Retinal pigment epithelial cell (primary cell): Measurements from ENCODE around the gene PLCD3.

Source experiments
- DNase-seq: peaks from one replicate; pipeline ENCODE4 v3.0.0-alpha.2; 2010; ENCODE audit warnings: low read depth
- H3K4me3 ChIP-seq: 2 replicates; pipeline ENCODE4 v1.5.1; 2011; ENCODE audit warnings: mild to moderate bottlenecking, low read length, control low read depth, moderate library complexity
- TF ChIP-seq, protein P1 (sequence below): conservative IDR thresholded peaks from 2 replicates; pipeline ENCODE4 v1.5.1; 2011; ENCODE audit warnings: low read depth, low read length, control low read depth, inconsistent platforms

The PLCD3 gene

DNA sequence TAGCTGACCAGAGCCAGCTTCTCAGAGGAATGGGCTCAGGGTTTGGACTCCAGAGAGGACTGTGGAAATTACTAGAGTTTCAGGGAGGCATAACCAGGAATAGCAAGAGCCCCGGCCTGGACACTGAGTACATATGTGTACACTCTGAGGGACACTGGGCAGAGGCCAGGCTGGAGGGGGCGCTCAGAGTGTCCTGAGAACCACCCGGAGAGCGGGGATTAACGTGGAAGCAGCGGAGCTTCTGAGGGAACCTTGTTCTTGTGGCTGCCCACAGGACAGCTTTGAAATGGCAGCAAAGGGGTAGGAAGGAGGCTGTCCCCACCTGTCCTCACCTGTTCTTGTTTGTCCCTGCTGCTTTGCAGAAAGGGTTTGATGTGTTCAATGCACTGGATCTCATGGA is 27.8 kb downstream of the PLCD3 start:
- no peak for DNase-seq
- no peak overlapping the region for H3K4me3 ChIP-seq
- TF ChIP-seq, protein P1, sequence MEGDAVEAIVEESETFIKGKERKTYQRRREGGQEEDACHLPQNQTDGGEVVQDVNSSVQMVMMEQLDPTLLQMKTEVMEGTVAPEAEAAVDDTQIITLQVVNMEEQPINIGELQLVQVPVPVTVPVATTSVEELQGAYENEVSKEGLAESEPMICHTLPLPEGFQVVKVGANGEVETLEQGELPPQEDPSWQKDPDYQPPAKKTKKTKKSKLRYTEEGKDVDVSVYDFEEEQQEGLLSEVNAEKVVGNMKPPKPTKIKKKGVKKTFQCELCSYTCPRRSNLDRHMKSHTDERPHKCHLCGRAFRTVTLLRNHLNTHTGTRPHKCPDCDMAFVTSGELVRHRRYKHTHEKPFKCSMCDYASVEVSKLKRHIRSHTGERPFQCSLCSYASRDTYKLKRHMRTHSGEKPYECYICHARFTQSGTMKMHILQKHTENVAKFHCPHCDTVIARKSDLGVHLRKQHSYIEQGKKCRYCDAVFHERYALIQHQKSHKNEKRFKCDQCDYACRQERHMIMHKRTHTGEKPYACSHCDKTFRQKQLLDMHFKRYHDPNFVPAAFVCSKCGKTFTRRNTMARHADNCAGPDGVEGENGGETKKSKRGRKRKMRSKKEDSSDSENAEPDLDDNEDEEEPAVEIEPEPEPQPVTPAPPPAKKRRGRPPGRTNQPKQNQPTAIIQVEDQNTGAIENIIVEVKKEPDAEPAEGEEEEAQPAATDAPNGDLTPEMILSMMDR = no peak

DNA sequence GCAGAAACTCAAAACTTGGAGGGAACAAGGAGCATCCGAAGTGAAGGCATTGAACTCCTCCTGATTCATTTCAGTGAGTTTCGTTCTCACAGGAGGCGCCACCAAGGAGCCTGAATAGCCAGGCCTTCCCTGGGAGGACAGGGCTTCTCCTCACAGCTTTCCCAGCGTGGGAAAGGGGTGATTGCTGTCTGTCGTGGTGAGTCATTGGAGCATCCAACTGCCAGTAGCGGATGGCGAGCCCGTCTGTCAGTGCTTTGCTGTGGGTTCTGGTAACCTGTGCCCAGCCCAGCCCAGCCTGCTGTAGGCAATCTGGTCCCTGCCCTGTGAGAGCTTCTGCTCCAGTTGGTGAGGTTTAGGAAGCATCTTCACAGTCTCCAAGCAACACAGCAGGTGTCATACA is 28.3 kb downstream of the PLCD3 start:
- DNase-seq = no peak
- TF ChIP-seq, protein P1 = no peak
- H3K4me3 ChIP-seq = no peak overlapping the region

DNA sequence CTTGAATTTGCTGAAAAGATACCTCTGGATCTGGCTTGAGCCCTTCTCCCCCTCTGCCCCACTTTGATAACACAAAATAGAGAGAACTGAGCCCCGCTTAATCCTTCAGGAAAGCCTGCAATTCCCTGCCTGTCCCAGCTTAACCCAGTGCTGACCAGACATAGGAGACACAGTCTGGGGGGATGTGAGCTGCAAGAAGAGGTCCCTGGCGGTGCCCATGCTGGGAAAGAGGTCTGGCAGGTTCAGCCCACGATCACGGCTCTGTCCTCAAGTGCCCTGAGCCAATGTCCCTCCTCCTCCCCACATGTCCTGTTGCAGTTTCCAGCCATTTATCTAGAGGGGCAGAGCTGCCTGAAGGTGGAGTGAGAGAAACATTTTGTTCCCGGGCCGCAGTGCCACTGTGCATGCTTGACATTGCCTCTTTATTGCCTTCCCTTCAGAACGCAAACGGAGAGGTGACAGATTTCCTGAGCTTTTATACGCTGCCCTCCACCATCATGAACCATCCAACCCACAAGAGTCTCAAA is 29.0 kb downstream of the PLCD3 start:
- TF ChIP-seq, protein P1 = no peak
- no peak overlapping the region for H3K4me3 ChIP-seq
- no peak for DNase-seq

DNA sequence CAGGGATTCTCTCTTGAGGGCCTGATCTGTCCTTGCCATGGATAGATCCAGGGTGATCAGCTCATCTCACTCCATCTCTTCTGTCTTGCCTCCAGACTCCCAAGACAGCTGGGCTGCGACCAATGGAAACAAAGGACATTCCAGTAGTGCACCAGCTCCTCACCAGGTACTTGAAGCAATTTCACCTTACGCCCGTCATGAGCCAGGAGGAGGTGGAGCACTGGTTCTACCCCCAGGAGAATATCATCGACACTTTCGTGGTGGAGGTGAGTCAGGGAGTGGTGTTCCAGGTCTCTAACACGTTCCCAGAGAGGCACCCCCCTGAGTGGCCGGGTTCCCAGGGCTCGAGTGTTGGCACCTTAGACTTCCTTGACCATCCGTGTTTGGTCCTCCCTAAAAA is 29.5 kb downstream of the PLCD3 start:
- no peak overlapping the region for H3K4me3 ChIP-seq
- TF ChIP-seq, protein P1 = no peak
- no peak for DNase-seq

DNA sequence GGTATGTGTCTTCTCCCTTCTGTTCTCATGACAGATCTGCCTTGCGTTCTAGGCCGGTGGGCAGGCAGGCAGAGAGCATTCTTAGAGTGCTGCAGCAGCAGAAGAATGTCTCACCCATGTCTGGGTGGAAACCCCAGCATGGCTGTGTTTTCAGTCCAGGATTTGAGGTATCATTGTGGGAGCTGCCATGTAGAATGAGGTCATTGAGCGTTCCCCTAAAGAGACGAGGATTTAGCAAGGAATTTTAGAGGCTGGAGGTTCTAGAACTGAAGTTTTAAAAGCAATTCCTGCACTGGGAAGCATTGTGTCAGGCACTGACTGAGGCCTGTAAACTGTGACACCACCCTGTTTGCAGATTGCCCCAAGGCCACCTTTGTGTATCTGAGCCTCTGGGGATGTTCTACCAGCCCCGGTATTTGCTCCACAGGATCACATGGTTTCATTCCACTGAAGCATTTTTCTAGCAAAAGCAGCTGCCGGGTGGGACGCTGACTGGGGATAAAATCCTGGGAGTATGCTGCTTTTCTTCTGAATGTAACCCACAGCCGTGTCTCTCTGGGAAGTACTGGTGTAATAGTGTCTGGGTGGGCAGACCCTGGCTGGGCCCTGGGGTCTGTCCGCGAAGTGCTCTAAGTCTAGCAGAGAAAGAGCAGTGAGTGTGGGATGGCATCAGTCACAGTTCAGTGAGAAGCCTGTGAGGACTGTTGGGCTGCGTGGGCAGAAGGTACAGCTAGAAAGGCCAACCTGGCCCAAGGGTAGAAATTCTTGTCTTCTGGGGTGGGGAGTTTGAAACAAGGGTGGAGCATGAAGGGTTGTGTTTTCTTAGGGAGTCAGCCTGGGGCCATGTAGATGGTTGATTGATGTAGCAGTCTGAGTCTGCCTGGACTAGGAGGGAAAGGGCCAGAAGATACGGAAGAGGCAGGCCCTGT is 30.2 kb downstream of the PLCD3 start:
- TF ChIP-seq, protein P1 = no peak
- no peak overlapping the region for H3K4me3 ChIP-seq
- no peak for DNase-seq

DNA sequence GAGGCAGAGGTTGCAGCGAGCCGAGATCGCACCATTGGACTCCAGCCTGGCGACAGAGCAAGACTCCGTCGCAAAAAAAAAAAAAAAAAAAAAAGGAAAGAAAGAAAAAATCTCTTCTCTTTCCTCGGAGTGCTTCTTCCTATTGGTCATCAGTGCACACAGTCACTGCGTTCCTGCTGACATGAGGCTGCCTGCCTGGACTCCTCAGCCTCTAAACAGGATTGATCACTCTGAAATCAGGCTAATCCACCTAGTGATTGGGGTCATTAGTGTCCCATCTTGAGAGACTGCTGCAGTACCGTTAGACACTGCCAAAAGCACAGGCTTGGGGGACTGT is 30.8 kb downstream of the PLCD3 start:
- TF ChIP-seq, protein P1 = no peak
- H3K4me3 ChIP-seq = no peak overlapping the region
- DNase-seq = no peak
